ENCODE measurements around the gene DOK6.

The DOK6 gene

DNA sequence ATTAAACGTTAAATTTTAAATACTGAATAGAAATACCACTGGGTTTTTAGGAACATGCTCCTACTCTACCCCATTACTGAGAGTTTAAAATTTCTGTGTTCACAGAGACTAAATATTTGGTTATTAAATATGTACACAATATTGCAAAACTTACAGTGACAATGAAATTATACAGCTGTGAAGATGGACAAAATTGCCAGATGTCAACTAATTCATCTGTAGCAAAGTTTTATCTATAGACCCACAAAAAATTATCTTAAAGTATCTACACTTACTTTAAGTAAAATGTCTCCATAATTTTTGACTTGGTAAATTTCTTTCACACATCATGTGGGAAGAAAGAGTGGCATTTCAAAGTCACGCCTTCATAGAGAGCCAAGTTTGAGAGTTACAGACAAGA, 333.8 kb downstream of the DOK6 start:
- DNase-seq: no peak

DNA sequence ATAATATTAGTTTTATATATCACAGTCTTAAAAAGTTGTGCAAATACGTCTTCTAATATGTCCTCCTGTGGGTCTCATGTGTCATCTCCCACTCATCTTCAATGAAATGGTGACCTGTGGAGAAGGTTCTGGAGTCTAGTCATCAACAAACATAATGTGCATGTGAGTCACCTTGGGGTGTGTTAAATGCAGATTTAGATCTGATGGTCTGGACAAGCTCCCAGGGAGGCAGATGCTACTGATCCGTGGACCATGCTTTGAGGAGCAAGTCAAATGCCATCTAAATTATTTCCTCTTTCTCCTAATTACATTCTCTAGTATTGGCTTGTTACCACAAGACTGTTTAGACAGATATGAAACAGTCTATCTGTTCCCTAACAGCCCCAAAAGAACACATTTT, 336.0 kb downstream of the DOK6 start:
- no peak for DNase-seq

DNA sequence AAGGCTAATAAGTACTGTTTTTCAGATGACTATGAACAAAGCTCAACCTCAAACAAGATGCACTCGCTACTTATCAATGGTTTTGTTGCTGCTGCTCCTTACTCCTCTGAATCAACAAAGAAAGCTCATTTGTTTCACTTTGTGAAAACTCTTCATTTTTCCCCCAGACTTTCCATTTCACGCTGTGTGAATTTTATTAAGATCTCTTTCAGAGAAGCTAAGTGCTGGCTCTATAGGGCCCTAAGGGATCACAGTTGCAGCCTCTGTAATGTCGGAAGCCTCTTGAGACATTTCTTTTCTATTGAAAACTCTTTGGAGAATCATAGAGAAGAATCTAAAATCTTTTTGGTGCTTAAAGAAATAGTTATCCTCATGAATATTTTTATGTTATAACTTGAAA, 337.2 kb downstream of the DOK6 start:
- DNase-seq: no peak

DNA sequence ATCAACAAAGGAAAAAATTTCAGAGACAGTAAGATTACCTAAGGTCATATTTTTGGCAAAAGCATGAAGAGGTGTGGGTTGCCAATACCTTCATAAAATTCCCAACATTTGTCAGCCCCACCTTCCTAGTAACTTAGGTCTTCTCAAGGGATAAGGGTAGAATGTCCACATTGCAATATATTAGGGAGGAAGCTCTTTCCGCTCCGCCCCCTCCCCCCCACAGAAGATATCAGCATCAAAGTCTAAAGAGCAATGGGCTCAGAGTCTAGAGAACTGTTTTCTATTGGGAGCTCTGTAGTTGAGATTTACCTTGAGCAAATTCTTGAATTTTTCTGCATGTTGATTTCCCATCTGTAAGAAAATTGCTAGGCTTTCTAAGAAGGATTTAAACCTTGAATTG, 346.7 kb downstream of the DOK6 start:
- no peak for DNase-seq

DNA sequence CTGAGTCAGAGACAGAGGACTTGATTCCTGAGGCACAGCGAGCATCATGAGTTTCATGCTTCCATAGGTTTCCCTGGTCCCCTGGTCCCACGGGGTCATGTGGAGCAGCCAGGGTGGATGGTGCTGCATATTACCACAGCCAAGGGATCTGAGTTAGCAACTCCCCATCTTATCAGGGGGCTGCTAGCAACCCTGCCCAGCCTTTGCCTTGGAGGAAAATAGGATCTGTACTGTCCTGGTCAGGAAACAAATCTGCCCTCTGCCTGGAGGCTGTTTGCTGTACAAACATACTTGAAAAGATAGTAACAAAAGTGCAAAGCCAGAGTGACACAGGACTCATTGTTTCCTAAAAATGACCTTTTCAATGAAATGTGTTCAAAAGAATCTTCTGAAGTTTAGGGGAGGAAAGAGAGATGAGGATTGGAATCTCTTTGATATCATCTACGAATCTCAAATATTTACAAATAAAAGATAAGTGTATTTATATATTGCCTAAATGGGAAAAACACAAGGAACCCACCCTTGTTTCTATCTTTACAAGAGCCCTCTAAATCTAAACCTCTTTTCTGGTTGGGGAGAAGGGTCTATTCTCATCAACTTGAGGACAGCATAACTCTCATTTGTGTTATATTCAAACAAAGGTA, 352.2 kb downstream of the DOK6 start:
- DNase-seq: no peak

DNA sequence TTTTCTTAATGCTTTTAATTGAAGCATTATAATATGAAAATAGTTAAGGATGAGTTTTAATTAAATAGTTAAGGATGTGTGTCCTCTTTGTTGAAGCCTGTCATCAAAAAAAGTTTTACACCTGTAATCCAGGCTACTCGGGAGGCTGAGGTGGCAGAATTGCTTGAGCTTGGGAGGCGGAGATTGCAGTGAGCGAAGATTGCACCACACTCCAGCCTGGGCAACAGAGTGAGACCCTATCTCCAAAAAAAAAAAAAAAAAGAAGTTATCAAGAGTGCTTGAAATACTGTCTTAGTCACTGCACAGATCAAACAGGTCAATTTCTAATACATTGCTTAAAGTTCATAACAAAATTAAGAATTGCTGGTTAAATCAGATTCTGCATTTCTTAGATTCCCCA, 353.4 kb downstream of the DOK6 start:
- no peak for DNase-seq

DNA sequence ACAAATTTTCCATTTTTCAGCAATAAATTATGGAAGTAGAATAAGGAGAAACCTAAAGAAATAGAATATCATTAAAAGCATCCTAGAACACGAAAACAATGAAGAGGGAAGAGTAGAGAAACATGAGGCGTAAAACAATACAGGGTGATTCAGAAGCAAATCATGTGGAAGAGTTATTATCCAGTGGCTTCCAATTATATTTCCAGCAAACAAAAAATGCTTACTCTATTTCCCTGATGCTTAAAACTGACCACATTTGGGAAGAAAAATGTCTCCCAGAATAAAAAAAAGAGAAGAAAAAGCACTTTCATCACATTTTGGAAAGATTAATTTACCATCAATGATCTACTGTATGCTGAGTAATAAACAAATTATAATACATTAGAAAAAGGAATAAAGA, 354.4 kb downstream of the DOK6 start:
- no peak for DNase-seq

DNA sequence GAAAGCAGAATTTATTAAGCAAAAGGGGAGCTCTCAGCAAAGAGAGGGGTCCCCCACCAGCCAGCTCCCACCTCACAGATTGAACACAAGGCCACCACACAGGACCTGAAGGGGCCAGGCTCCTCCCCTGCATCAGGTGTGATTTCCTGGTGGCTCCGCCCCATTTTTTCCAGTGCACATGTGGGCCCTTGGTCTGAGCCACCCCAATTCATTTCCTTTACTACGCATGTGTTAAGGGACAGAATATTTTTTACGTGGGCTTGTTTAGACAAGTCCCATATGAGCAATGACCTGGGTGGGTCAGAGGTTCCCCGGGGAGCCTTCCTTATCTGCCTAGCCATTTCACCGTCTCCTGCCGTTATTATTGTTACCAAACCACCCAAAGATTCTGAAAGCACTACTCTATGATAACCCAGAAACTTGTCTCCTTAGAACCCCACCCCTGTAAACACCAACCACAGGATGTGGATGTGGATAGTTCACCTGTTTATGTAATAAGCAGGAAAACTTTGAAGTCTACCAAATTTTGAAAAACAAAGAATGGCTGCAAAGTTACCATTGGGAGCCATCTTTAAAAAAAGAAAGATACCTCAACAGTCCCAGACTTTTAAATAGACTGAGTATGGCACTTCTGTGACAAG, 355.3 kb downstream of the DOK6 start:
- DNase-seq: no peak

DNA sequence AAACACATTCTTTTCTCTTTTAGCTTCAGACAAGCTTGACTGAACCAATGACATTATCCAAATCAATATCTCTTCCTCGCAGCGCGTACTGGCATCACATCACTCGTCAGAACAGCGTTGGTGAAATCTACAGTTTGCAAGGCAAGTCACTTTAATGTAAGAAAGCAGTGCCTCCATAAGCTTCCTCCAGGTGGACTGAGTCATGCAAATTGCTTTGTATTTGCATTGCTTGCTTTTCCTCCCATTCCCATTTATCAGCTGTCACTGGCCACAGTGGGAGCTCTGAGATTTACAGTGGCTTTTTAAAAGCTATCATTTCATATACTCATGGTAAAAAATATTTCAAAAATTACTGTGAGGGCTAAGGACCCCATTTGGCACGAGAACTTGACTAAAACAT, 357.0 kb downstream of the DOK6 start:
- DNase-seq: no peak

DNA sequence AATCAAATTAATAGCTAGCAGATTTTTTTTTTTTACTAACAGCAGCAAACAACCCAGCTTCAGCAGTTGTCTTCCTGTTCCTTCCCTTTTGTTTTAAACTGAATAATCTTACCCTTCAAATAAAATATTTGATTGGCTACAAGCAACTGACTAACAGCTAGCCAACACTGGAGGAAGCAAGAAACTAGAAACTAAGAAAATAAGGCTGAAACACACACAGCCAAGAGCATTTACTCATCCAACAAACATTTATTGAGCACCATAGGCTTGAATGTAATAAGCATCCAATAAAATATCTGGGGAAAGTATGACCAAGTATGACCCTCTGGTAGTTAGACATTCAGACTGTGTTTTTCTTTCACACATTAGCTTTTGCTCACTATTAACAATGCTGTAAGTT, 357.8 kb downstream of the DOK6 start:
- DNase-seq: no peak

DNA sequence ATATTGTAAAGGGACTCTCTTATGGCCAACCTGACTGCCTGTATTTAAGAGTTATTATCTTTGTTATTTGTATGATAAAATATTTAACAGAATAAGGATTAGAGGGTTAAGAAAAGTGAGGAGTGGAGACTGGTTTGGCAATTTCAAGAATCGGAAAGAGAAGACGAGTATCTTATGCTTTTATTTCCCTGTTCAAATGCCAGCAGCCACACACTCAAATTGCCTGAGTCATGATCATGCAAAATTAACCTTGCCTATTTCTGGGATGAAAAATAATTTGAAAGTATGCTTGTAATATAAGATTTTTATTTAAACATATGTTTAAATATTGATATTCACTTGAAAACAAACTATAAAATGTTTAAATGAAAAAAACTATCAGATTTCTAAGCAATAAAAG, 358.4 kb downstream of the DOK6 start:
- no peak for DNase-seq

DNA sequence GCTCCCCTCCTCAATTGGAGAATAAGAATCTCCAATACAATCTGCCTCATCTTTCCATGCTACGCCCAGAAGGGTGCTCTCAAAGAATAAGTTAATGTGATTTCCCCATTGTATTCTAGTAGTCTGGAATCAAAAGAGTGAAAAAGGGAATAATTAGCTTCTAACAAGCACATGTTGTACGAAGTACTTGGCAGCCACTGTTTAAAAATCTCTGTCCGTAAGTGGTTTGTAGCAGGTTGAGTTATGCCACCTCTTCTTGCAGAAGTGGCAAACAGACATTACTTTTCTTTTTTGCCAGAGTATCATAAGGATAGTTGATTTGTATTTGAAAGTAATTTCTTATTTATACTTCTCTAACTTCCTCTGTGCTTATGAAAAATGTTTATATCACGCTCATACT, 362.3 kb downstream of the DOK6 start:
- DNase-seq: no peak

DNA sequence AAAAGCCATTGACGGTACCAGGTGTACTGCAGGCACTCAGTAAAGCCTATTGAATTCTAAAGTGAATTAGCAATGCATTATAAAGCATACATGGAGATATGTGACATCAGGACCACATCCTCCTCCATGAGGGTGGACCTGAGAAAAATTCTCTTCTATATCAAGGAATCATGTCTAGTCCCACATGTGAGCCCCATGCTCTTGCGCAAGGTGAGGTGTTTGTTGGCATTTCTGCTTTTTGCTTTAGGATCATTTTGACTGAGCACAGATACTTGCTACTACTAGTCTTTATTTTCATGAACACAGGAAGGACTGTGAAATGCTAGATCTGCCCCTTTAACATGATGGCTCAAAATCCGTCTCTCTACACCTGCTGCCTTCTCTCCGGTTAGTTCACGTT, 363.1 kb downstream of the DOK6 start:
- DNase-seq: no peak

DNA sequence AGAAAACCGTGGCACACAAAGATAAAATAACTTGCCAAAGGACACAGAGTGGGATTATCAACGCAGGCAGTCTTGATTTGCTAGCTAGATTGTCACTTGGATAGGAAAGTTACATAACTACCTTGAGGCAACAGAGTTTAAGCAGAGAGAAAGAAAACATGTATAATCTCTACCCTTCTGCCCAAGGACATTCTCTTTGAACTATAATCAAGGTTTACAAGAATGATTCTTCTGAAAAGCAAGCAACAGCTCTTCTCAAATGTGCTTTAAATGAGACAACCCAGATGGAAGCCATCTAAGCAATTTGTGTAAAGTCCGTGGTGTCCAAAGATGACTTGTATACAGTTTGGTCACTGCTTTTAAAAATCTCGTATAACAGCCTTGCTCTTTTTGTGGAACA, 369.6 kb downstream of the DOK6 start:
- no peak for DNase-seq

DNA sequence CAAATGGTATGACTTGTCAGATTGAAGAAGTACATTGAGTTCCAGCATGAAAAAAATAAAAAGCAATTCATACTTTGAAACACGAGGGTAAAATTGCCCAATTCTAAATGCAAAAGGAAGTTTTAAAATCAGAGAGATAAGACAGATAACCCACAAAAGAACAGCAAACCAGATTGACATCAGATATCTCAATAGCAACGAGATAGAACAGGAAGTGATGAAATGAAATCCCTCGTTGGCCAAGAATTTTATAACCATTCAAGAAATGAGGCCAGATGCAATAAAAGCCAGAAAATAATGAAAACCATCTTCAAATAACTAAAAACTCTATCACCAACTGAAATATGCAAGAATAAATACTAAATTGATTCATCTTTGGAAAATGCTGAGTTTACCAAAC, 374.1 kb downstream of the DOK6 start:
- no peak for DNase-seq

DNA sequence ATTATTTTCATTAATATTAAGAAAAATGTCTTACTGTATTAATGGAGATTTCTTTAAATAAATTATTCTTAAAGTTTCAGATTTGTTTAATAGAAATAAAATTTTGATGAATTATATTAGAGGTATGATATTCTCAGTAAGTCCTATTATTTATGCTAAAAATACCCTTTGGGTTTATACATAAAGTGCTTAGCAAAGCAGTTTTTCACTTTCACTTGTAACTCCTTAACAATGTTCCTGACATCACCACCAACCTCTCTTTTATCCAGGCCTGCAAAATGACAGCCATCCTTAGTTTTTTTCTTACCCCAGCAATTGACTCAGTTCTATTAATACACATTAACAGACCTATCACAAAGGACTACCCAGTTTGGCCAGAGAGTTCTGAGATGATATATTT, 376.6 kb downstream of the DOK6 start:
- DNase-seq: no peak

DNA sequence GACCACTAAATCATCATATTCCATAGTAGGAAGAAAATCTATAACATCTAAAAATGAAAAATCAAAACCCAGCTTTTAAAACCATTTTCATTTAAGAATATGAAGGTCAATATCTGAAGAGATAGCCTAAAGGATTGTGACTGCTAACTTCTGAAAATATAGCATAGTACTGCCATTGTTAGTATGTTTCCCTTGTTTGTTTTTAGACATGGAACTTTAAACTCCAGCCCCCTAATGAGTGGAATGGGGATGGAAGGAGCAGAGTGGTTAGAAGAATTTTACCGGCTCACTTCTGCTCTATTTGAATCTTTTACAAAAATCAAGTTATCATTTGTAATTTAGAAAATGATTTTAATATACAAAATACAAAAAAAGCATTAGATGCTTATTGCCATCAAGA, 378.0 kb downstream of the DOK6 start:
- DNase-seq: no peak

DNA sequence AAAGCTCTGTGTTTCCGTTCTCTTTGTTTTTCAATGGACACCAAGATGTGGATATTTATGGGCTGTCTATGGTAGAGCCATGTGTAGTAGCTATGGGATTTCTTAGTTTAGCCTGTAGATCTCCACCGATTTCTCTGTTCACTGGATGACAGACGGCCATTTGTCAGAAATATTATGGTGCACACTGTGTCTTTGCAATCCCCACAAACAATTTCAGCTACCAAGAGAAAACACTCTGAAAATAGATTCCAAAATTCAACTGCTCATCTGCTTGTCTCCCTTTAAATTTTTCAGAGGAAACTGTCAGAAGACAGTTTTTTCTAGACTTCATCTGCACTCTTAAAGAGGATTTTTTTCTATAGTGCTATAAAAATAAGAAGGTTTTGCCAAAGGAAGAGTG, 380.2 kb downstream of the DOK6 start:
- no peak for DNase-seq

DNA sequence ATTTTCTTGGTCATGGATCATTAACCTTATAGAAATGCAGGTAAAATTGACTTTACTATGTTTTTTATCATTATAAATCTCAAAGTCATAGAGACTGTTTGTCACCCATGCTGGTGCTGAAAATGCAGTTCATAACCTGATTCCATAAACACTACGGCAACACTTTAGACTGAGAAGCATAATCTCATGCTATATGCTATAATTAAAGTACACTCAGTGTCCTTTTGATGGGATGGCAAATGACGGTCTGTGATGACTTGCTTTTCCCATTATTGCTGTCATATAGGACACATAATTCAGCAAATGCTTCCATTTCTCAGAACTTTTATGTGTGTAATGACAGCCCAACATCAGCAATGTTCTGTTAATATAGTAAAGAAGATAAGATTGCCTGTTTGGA, 384.1 kb downstream of the DOK6 start:
- no peak for DNase-seq

DNA sequence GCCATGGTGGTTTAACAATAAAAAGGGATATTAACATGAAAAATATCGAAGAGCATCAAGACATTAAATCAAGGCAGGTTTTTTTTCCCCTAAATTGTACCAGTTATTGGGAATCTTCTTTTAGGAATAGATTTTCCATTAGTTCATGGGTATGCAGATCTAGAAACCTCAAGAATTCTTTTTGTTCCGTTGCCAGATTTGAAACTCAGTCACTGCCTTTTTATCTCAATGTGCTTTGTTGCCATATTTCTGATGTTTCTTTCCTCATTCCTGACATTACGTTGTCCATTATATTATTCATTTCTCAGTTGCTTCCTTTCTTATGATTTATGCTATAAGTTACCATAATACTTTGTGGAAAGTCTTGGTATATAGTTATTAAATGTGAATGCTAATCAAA, 384.8 kb downstream of the DOK6 start:
- DNase-seq: no peak

DNA sequence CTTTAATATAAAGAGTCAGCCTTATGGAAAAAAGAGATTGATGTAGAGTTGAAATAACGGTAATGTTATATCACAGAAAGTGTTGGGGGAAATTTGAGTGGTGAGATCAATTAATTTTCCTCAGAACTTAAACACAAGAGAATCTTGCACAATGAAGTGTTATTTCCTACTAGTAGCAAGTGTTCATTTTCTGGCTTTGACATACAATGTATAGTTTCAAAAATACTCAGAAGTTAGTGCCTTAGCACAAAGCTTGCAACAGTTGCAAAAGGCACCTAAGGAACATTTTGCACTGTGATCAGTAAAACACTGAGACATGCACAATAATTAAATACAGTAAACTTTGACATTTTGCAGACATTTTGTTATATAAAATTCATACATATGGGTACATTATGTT, 385.7 kb downstream of the DOK6 start:
- no peak for DNase-seq

DNA sequence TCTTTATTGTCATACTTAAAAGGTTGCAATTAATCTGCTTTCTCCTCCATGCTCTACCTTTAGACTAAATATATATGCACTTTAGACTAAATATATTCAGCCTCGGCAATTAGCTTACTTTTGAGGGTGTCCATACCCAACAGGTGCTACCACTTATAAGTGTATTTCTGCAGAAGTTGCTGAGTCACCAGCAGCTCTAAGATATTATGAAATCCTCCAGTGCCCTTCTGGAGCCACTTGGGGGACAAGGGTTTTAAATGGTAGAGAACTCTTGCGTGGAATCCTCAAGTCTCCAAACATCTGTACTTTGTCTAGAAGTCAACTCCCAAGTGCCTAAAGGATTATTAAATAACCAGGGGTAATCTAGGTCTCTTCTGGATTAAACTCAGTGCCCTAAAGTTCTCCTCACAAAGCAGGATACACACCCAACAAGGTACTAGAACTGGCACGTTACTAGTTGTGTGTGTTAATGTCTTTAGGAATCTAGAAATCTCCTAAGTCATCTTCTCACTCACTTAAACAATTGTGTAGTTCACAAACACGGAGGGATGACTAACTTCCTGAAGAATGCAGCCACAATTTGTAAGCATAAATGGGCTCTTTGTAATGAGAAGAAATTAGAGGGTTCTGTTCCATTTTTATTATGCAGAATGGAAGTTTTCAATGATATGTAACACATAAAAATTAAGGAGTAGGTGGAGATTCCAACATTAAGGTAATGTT, 387.3 kb downstream of the DOK6 start:
- DNase-seq: no peak

DNA sequence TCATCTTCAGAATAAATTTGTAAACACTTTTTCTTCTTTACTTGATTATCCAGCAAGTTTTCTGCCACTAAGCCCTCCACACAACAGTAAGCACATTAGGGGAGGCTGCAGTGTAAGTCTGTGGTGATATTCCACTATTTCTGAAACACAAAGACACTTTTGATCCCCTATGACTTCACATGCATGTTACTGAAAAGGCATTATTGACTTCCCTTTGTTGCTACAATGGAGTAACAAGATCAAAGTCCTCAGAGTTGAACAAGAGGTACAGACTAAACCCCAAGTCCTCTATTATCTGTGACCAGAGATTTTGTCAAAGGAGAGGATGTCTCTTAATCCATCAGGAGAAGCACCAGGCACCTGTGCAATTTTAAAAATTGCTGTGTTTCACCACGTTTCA, 389.1 kb downstream of the DOK6 start:
- DNase-seq: no peak

Data from amygdala (tissue), 56 donors.